H1 (cell line): ENCODE data around the gene PBX3. TPM values are rescaled to one million over a fixed set of nuclear protein-coding genes. Genes with fewer than 3 reads are reported as not detected.

Source experiments
- POLR2AphosphoS5 ChIP-seq: IDR thresholded peaks from 2 replicates; pipeline ENCODE4 v1.6.1; 2011; ENCODE audit warnings: low read depth, low read length
- RNF2 ChIP-seq: fragments of 200-900, 300-1000 bp; sonication (generic); IDR thresholded peaks from 2 replicates; pipeline ENCODE4 v1.7.1; 2016; ENCODE audit warnings: borderline replicate concordance, low read depth, mild to moderate bottlenecking, antibody characterized with exemption, low read length; ENCODE audit not compliant: poor library complexity, severe bottlenecking; ENCODE audit errors: missing control alignments
- SP4 ChIP-seq: IDR thresholded peaks from 2 replicates; pipeline ENCODE4 v1.6.1; 2012; ENCODE audit warnings: low read length, inconsistent platforms
- TAF7 ChIP-seq: optimal IDR thresholded peaks from 2 replicates; pipeline ENCODE3; 2011; ENCODE audit warnings: low read depth, mild to moderate bottlenecking, inconsistent platforms, low read length, moderate library complexity, borderline replicate concordance
- polyA plus RNA-seq, 7 experiments: library from polyadenylated mRNA; depleted of rRNA in 3 of 7; stranded (reverse) in 5 of 7; unstranded in 2 of 7; fragments of >200 nt in 5 of 7; fragments of 200-250 nt in 2 of 7; gene quantifications; 1 replicate in 5 of 7; 2 replicates in 1 of 7; 4 replicates in 1 of 7; pipeline versions ENCODE4 v1.2.1 to v1.2.3, GENCODE V29; 2011 to 2013; ENCODE audit warnings: missing spikeins in 2 of 7, mixed read lengths in 2 of 7
- total RNA-seq: library from RNA; stranded (reverse); fragmentation: NEBNext Ultra II Directional; extraction: Animal tissue kit (Norgen Biotek cat#: 25700); gene quantifications from 2 replicates; pipeline ENCODE4 v1.2.1, GENCODE V29; 2021
- TF ChIP-seq, protein P1 (sequence below): IDR thresholded peaks from 2 replicates; pipeline ENCODE4 v1.6.1; 2011; ENCODE audit warnings: low read depth, mild to moderate bottlenecking, low read length; ENCODE audit not compliant: insufficient read depth

PBX3 gene
- total and polyA plus RNA-seq, 2 of the 8 experiments (the other 6 are each of a cell fraction or from before 2014, with no cell fraction given): 22.7 to 44.3 TPM

DNA sequence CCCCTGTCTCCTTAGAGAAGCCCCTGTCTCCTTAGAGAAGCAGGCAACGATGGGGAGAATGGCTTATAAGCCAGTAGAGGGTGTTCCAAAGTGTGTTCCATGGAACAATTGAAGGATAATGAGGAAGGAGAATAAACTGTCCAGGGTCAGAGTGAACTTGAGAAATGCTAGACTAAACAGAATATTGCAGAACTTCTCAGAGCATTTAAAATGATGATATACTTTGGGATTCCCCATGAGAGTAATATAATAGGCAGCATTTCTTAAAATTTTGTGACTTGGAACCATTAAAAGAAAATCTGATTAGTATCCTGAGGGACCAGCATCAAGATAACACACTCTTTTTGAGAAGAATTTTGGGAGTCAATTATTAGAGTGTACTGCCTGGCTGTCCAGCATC, 116.8 kb downstream of the PBX3 start (continued):
- TF ChIP-seq, protein P1, sequence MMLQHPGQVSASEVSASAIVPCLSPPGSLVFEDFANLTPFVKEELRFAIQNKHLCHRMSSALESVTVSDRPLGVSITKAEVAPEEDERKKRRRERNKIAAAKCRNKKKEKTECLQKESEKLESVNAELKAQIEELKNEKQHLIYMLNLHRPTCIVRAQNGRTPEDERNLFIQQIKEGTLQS: no peak
- no peak for TF ChIP-seq RNF2
- TF ChIP-seq POLR2AphosphoS5: no peak
- no peak for TF ChIP-seq TAF7
- TF ChIP-seq SP4: no peak
- TF ChIP-seq, all 59 proteins: peak for 0
